GM11168 (cell line): ENCODE data around the gene CHML.
"Not testable (repeated sequence)": the region's sequence is repeated elsewhere in the genome, so short reads cannot be mapped to it uniquely, and the experiment has no call there.

Source experiments
- in situ Hi-C: fragments of 300-500 bp; cut with MboI; formaldehyde crosslinking; loops from one replicate; pipeline ENCODE4 v1.12.0; 2022; ENCODE audit warnings: low sequenced_read_pairs; ENCODE audit not compliant: unreplicated experiment

CHML gene

GRCh38 chr1:241640149-241640866 is at the start of gene CHML, which contains the start of gene OPN3:
Gene CHML, minus strand, starts transcription at chr1:241640369. Its CDS starts 4,603 bp downstream, at chr1:241635766.
Gene OPN3, minus strand, starts transcription at chr1:241640369. Its CDS starts 115 bp downstream, at chr1:241640254.
- in situ Hi-C loops: no loop called here

- in situ Hi-C loops: no loop called here
Observed at GRCh38 chr1:241688940-241689368, 48.8 kb upstream of the CHML start.

- in situ Hi-C loops: no loop called here
Observed at GRCh38 chr1:241684108-241684507, 43.9 kb upstream of the CHML start.

DNA sequence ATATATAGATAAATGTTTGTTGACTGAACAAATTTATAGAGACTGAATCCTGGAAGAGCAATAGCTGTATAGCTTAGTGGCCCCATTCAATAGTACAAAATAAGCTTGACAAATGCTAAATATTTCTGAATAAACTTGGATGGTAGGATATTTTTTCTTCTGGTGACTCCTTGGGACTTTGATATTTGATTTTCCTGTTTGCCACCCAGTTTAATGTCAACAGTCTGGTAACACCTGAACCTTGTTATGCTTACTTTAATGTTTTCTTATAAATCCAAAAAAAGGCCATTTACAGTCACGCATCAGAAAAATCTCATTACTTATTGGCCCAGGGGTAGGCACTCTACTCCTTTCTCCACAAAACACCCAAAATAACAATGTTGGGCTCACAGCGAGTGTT is 42.8 kb upstream of the CHML start:
- in situ Hi-C loops: no loop called here

GRCh38 chr1:241681861-241682448 is 41.8 kb upstream of the CHML start:
- in situ Hi-C loops: not testable (repeated sequence)

GRCh38 chr1:241679961-241680360 is 39.8 kb upstream of the CHML start:
- in situ Hi-C loops: no loop called here

- in situ Hi-C loops: no loop called here
Observed at GRCh38 chr1:241679404-241679803, 39.2 kb upstream of the CHML start.

DNA sequence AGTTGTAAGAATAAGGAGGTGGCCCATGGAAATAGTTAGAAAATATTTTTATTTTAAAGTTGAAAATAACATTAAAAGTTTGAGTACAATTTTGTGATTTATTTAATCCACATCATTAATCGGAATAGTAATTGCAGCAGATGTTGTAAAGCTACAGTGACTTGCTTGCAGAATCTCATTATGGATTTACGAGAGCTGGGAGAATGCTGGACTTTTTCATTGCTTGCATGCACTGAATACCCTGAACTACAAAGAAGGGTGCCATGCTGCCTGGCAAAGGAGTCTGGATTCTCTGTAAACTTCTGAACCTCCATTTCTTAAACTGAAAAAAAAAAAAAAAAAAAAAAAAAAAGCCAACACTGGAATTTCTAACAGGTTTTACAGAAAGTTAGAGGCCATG is 38.4 kb upstream of the CHML start:
- in situ Hi-C loops: no loop called here

GRCh38 chr1:241677201-241677600 is 37.0 kb upstream of the CHML start:
- in situ Hi-C loops: no loop called here

DNA sequence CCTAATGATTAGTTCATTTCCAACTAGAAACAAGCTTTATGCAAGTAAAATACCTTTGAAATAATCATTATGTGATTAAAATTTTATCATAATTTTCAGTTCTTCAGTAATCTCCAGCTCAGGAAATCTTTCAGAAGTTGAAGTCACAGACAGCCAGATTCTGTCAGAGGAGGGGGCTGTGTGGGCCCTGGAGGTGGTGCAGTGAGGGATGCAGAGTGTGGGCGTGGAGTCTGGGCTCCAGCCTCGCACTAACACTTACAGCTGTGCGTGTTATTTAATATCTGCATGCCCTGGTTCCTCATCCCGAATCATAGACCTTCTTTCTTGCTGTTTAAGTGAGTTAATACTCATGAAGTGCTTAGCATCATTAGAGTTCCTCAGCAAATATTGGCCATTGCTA is 35.8 kb upstream of the CHML start:
- in situ Hi-C loops: no loop called here

- in situ Hi-C loops: no loop called here
Observed at GRCh38 chr1:241674805-241675384, 34.7 kb upstream of the CHML start.

DNA sequence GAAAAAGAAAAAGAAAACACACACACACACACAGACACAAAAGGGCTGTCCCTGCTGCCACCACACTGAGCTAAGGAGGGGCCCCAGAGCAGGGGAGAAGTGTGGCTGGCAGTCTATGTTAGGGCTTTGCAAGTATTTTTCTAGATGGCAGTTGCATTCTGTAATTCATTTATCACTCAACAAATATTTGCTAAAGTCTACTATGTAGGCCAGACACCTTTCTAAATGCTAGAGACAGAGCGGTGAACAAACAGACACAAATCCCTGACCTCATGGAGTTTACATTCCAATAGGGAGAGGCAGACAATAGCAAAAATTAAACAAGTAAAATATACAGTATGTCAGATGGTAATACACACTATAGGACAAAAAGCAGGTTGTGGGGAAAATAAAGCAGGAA is 32.1 kb upstream of the CHML start:
- in situ Hi-C loops: no loop called here

DNA sequence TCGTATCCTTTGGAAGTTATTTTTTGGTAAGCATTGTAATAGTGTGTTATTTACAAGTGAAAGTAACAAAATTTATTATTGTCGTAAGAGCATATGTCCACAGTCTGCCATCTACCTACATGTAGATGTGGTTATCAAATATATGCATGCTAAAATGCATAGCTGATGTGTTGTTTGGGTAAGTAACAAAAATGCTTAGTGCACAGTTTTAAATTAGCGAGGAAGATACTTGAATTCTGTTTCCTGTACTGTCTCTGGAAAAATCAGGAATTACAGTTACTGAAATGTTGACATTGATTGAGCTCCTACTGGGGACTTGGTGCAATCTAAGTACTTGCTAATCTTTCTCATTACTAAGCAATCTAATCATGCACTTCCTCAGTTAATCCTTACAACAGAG is 26.2 kb upstream of the CHML start:
- in situ Hi-C loops: no loop called here

- in situ Hi-C loops: no loop called here
Observed at GRCh38 chr1:241660424-241660972, 20.3 kb upstream of the CHML start.

GRCh38 chr1:241659016-241659415 is 18.8 kb upstream of the CHML start:
- in situ Hi-C loops: not testable (repeated sequence)

GRCh38 chr1:241658081-241658793 is 18.1 kb upstream of the CHML start:
- in situ Hi-C loops: no loop called here

- in situ Hi-C loops: no loop called here
Observed at GRCh38 chr1:241654641-241655040, 14.5 kb upstream of the CHML start.

DNA sequence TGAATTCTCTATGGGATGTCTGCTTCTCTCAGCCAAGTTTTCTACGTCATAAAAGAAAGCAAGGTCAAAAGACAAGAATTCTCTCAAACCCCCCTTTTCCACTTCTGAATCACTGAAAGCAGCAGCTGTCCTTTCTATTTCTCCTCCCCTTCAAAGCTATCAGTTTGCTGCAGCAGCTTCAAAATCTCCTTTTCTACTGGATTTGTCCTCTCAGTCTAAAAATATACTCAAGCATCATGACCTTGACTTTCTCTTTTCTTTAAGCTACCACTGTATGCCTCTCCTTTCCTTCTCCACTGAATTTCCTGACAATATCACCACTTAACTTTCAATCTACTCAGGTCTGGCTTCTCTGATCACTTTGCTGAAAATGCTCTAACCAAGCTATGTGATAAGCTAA is 13.8 kb upstream of the CHML start:
- in situ Hi-C loops: no loop called here

DNA sequence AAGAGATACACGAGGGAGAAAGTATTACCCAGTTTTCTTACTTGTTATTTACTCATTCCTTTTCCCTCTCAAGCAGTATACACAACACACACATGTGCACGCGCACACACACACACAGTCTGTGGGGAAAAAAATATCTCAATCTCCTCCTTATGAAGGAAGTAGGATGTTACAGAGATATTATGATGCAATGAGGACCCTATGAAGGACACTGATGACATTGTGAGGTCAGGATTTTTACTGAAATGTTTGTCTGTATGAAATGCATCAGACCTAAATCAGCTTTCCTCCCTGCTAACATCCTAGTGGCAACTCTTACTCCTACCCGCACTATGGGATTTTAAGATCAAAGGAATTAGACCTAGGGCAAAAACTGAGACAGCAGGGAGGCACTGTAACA is 11.8 kb upstream of the CHML start, which contains the start of gene WDR64:
WDR64 (plus strand) TSS at position 270 of the 400 bp plus-strand sequence. CDS start 204 bp downstream, outside the sequence.
- in situ Hi-C loops: no loop called here

GRCh38 chr1:241648159-241648558 is 8.0 kb upstream of the CHML start:
- in situ Hi-C loops: no loop called here

DNA sequence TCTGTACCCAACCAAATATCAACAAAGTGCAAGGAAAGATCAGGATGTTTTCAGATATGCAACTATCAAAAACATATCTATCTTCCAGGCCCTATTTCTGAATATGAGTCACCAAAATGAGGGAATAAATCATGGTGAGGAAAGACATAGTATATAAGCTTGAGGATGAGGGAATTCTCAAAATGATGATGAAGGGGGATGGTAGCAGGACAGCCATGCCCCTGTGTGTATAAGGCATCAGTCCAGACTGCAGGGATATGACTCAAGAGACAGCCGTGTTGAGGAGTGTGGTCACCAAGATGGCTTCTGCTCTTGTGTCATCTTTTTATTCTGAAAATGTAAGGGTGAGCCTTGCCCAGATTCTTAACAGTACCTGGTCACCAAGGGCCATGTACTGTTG is 7.5 kb upstream of the CHML start:
- in situ Hi-C loops: no loop called here
